D721Med (cell line): ENCODE results near the gene DOCK3.

Experiments used
- DNase-seq: peaks from one replicate; pipeline ENCODE4 v3.0.0; 2011; ENCODE audit warnings: low spot score; ENCODE audit not compliant: insufficient read length
- FAIRE-seq: peaks from 2 replicates; lab custom pipeline; 2011; peaks lifted over from hg19 to GRCh38; lab: Jason Lieb, UNC
- TF ChIP-seq, protein P1 (sequence below): IDR thresholded peaks from 2 replicates; pipeline ENCODE4 v1.5.1; 2012; ENCODE audit warnings: mild to moderate bottlenecking, control low read depth; ENCODE audit not compliant: insufficient read depth; ENCODE audit errors: missing control alignments

DOCK3 gene

GRCh38 chr3:51400166-51400565, 725.4 kb downstream of the DOCK3 start:
- TF ChIP-seq, protein P1, sequence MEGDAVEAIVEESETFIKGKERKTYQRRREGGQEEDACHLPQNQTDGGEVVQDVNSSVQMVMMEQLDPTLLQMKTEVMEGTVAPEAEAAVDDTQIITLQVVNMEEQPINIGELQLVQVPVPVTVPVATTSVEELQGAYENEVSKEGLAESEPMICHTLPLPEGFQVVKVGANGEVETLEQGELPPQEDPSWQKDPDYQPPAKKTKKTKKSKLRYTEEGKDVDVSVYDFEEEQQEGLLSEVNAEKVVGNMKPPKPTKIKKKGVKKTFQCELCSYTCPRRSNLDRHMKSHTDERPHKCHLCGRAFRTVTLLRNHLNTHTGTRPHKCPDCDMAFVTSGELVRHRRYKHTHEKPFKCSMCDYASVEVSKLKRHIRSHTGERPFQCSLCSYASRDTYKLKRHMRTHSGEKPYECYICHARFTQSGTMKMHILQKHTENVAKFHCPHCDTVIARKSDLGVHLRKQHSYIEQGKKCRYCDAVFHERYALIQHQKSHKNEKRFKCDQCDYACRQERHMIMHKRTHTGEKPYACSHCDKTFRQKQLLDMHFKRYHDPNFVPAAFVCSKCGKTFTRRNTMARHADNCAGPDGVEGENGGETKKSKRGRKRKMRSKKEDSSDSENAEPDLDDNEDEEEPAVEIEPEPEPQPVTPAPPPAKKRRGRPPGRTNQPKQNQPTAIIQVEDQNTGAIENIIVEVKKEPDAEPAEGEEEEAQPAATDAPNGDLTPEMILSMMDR = no peak
- no peak for DNase-seq
- peak; percentile 77 for FAIRE-seq

DNA sequence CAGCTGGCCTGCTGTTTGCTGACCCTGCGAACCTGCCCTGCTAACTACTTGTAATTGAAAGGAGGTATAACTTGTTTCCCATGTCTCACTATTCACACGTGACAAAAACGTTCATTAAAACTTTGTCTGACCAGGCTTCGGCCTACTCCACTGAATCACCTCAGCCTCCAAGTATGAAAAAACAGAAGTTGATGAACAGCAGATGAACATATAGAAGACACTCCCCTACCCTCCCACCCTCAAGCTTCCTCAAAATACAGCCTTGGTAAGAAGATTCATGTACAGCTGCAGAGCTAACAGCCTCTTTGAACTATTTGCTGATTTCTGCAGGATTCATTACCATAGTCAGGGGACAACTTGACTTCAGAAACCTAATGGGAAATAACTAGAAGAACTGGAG, 727.0 kb downstream of the DOCK3 start:
- DNase-seq = no peak
- TF ChIP-seq, protein P1 = no peak
- FAIRE-seq = no peak

GRCh38 chr3:51403675-51404074, 728.9 kb downstream of the DOCK3 start:
- DNase-seq (no peak), FAIRE-seq (no peak)
- TF ChIP-seq, protein P1 = no peak

- FAIRE-seq (no peak), DNase-seq (no peak)
- TF ChIP-seq, protein P1 = no peak
Measured at GRCh38 chr3:51408021-51408420, 733.3 kb downstream of the DOCK3 start.

DNA sequence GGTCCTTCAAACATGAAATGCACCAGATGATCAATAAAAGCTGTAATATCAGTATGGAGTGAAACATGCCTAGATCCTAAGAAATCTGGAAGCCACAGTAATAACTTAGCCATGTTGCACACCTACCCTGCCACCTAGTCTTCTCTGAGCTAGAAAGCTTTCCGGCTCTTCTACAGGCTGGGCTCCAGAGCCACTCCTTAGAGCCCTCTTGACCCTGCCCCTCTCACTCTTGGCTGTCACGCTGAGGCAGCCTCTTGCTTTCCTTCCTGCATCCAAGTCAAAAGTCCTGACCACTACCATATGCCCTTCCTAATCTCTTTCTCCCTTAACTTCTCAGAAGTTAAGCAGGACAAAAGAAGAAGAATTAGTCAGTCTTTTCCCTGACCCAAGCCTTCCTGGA, 734.1 kb downstream of the DOCK3 start:
- TF ChIP-seq, protein P1 = no peak
- DNase-seq (no peak), FAIRE-seq (no peak)

- FAIRE-seq = no peak
- TF ChIP-seq, protein P1 = no peak
- DNase-seq = no peak
Measured at GRCh38 chr3:51422211-51422610, 747.5 kb downstream of the DOCK3 start.

DNA sequence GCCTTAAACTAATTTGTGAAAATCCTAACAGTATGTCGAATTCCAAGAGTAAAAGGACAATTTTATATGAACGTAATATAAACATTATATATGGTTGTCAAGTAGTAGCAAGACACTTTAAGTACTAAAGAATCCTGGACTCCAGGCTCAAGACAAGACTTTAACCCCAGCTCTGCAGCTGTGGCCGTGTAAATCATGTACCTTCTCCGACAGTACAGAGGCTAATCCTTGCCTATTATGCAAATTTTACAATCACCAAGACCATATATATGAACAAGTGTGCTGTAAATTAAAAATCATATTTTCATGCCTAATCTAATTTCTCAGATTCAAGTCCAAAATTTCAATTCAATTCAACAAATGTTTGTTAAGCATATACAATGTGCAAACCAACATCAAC, 752.2 kb downstream of the DOCK3 start:
- DNase-seq (no peak), FAIRE-seq (no peak)
- TF ChIP-seq, protein P1 = no peak
